ENCODE measurements around the gene BCO2.

Gene BCO2

DNA sequence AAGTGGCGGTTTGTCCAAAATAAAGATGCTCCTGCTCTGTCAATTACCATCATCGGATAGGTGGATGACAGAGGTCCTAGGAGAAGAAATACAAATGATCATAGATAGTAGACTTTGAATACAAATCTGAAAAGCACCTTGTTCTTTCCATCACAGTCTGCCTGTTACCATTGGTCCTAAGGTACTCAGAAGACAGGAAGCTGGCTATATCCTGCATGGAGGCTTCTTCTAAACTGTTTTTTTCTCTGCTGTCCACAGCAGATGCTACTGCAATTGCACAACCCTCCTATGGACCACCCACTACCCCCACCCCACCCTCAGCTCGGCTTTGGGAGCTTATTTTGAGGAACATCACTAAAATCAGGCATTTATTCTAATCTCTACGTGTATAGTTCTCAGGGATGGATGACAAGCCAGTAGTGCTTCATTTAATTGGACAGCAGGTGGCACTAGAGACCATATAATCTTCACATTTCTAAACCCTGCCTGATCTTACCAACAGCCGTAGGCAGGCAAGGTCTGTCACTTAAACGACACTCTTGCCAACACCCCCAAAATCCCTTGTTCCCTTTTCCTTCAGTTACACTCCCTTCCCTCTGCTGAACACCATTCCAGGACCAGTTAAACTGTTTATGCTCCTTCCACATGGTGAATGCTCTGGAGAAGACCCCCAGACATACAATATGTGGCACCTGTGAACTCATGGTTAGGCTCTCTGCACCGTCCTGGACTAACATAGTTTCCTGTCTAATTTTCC lies 44.3 kb downstream of the BCO2 start:
- DNase-seq = peak; percentile 4

DNA sequence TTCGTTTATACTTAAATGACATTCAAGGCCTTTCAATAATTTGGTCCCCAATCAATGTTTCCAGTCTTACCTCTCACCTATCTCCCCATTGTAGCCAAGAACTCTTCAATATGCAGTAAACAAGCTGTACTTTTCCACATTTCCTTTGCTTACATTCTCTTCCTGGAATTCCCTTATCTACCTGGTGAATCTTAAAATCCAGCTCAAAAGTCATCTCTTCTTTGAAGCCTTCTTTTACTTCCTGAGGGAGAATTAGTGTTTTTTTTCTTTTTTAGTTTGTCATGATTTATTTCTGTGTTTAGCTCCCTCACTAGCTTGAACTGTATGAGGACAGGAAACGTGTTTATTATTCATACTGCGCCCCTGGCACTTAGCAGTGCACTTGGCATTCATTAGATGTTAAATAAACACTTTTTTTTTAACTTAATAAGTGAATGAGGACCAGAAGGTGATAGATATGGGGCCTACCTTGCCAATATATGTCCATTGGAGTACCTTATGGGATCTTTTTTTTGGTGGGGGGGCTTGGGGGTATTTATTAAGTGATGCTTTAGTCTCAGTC lies 46.0 kb downstream of the BCO2 start:
- no peak for DNase-seq

DNA sequence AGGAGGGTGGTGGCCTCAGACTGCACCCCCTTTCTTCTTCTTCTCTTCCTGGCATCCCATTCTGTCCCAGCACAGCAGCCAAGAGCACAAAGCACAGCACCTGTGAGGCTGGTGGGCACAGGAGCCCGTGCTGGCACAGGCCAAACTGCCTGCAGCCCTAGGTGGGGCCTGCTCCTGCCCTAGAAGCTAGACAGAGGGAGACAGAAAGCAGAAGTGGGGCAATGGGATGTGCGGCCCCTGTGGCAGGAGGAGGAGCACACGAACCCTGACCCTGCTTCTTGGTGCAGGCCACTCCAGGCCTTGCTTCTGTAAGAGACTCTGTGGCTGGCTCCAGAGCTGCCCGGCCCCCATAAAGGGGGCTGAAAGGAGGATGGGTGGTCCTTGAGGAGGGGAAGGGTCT lies 47.0 kb downstream of the BCO2 start:
- DNase-seq = no peak

DNA sequence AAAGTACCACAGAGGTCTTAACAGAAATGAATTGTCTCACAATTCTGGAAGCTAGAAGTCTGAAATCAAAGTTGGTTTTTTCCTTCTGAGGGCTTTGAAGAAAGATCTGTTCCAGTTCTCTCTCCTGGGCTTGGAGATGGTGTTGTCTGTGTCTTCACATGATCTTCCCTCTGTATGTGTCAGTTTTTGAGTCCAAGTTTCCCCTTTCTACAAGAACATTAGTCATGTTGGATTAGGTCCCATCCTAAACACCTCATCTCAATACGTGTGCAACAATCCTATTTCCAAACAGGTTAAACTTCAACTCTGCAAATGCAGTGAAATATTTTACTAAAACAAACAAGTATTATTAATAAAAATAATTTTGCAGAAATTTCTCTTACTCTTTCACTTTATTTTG lies 47.8 kb downstream of the BCO2 start:
- no peak for DNase-seq

DNA sequence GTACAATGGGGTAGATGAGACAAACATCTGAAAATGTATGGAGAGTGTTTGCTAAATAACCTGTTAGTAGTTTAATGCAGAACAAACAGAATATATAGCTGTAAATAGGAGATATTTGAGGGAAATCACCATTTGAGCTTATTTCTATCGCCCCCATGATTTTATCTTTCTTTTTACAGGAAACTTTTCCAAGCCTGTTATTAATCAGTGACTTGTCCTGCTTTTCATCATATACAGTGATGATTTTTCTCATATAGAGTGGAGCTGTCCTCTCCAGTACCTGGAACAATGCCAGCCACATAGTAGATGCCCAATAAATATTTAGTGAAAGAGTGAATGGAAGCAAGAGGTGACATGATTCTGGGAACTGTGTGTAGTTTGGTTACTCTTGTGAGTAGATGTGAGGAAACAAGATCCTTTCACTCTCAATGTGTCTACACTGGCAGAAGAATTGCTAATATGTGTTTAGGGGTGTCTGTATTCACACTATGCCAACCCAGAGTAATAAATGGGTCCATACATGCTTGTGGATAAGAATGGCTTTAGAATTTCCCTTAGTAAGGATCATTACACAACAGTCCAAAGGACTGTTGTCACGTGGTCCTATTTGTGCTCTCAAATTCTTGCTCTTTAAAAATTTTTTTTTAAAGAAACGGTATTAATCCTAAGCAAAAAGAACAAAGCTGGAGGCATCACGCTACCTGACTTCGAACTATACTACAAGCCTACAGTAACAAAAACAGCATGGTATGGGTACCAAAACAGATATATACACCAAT lies 48.6 kb downstream of the BCO2 start:
- DNase-seq = no peak

DNA sequence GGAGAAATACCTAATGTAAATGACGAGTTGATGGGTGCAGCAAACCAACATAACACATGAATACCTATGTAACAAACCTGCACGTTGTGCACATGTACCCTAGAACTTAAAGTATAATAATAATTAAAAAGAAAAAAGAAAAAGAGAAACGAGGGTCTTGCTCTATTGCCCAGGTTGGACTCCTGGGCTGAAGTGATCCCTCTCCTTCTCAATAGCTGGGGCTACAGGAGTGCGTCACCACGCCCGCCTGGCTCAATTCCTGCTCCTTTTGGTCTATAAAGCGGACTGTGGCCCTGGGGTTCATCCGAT lies 50.4 kb downstream of the BCO2 start:
- DNase-seq = no peak

DNA sequence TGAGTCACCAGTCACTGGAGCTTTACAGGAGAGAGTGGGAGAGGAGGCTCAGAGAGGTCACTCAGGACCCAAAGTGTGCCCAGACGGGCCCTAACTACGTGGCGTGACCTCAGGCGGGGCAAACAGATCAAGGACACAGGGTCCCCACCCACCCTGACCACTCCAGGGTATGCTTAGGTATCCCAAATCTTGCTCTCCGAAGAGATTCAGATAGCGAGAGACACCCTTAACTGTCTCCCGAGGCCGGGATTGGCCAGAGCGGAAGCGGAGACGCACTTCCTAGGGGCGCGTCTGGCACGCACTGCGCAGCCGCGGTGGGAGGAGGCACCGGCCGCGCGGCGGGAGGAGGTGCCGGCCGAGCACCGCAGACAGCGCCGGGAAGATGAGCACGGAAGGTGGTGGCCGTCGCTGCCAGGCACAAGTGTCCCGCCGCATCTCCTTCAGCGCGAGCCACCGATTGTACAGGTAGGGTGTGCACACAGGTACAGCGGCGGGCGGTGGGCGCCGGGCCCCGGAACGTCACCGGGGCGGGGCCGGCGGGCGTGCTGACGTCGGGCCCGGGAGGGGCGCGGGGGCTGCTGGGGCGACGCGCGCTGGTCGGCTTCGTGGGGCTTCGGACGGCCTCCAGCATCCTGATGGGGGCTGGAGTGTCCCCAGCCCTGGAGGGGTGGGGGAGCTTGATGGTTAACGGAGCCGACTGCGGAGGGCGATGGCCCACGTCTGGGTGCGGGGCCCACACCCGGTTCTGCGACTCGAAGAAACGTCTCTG lies 50.9 kb downstream of the BCO2 start, which contains the start of gene PTS:
TSS of gene PTS (plus strand) at position 367 of the 769 bp plus-strand sequence. CDS start at position 383, 16 bp downstream.
- DNase-seq = peak; percentile 72

DNA sequence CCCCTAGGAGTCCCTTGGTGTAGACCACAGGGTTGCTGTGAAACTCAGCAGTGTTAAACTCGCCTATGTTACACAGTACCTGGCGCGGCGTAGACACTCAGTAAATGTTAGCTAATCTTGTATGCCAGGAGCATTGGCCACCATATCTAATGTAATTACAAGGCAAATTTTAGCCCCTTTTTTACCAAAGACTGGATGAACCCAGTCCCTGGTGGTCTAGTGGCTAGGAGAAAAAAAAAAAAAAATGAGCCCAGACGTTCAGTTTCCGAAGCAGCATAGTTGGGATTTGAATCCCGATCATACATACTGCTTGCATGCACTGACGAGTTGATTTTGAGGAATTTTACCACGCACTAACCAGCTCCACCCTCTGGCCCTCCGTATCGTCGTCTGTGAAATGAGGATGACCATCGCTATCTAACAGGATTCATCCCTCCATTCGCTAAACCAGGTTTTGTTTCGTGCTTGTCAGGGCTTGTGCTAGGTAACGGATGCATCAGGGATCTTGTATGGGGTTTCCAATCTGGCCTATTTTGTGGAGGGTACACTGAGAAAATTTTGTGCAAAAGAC lies 51.6 kb downstream of the BCO2 start:
- DNase-seq = no peak

DNA sequence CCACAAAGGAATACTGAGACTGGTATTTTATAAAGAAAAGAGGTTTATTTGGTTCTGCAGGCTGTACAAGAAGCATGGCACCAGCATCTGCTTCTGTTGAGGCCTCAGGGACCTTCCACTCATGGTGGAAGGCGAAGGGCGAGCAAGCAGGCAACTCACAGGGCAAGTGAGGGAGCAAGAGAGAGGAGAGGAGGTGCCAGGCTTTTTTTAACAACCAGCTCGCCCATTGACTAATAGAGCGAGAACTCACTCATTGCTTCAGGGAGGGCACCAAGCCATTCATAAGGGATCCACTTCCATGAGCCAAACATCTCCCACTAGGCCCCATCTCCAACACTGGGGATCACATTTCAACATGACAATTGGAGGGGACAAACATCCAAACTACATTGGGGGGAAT lies 52.2 kb downstream of the BCO2 start:
- DNase-seq = no peak

DNA sequence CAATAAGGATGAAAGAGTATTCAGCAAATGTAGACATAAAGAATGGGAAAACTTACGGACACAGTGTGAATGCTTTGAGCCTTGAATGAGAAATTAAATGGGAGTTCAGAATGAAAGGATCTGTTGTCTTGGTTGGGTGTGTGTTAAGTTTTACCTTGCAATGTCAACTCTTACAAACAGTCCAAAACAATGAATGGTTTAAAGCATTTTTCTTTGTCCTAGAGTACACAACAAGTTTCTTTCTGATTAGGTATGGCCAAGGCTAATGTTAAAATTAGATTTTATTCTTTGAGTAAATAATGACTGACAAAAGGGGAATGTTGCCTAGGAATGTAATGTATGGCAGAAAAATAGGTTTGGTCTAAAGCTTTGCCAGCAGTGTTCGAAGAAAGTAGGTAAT lies 53.4 kb downstream of the BCO2 start:
- DNase-seq = no peak

DNA sequence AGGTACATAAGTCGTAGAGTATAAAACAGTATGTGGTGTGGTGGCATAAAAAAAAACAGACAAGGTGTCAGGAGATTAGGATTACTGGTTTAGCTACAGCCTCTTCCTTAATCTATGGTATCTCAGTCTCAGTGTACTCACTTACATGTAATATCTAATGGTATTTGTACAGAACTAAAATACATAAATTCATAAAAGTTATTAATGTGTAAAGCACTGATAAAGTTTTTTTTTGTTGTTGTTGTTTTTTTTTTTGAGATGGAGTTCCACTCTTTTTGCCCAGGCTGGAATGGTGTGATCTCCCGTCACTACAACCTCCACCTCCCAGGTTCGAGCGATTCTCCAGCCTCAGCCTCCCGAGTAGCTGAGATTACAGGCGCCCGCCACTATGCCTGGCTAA lies 53.8 kb downstream of the BCO2 start:
- no peak for DNase-seq

DNA sequence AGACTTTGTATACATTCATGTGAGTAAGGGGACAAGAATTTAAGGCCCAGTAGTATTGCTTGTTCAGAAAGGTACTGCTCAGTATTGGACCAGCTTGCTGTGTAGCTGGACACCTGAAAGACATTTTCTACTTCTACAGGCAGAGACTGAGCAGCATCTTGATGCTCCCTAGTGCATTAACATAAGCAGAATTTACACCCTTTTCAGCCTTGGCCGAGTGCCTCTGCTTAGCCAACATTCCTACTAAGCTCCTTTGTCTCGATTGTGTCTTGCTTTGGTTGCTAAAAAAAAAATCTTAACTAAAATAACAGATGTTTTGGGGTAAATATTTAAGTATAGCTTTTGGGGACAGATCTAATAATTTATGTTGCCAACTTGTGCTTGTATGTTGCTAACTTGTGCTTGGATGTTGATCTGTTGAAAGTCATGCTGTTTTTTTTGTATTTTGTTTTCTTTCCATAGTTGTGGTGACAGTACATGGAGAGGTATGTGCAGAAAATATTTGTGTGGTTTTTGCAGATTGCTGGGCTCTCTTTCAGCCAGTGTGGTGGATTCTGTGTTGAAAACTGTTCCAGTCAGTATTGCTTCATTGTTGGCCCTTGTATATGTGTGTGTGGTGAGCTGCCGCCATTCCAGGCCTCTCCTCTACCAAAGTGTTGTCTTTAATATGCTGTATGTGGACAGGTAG lies 54.6 kb downstream of the BCO2 start:
- DNase-seq = no peak

DNA sequence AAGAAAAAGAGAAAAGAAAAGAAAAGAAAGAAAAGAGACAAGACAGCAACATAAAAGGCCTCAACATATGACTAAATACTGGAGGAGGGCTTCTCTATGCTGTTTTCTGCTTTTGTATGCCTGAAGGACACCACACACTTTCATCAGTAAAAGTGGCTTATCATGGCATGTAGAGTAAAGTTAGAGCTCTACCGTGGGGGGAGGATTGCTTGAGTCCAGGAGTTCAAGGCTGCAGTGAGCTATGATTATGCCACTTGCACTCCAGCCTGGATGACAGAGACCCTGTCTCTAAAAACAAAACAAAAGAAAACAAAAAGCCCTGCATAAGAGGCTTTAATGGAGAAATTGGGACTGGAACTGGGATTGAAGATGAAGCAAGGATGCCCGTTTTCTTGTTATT lies 56.6 kb downstream of the BCO2 start:
- DNase-seq = no peak

DNA sequence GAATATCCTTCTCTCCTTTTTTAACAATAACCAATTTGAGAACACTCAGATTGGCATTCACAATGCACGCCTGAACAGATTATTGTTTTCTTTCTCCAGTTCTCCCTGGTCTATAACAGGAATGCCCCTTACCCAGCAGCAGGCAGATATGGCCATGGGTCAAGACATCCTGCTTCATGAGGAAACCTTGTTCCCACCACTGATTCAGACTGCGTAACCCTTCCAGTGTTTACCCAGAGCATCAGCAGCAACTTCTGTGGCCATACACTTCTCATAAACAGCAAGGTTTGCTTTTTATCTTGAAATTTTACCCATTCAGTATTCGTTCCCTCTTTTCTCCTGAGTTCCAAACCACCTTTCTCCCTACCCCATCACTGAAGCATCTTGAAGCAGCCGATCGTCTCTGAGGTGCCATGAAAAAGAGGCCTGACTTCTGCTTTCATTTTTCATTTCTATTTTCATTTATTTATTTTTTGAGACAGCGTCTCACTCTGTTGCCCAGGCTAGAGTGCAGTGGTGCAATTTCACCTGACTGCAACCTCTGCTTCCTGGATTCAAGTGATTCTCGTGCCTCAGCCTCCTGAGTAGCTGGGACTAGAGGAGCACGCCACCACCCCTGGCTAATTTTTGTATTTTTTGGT lies 60.6 kb downstream of the BCO2 start:
- no peak for DNase-seq

DNA sequence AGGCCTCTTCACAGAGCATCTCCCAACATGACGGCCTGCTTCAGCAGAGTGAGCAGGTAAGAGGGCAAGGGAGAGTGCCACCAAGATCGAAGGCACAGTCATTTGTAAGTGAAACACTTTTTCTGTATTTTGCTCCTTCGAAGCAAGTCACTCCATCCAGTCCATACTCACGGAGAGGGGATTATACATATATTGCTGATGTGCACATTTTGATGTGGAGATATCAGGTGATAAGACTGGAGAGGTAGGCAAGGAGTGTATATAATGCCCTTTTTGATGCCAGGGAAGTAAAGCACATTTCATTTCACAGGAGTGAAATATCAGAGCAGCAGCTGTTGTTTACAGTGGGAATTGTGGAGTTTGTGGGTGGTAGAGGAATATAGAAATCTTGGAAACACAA lies 62.1 kb downstream of the BCO2 start:
- no peak for DNase-seq

DNA sequence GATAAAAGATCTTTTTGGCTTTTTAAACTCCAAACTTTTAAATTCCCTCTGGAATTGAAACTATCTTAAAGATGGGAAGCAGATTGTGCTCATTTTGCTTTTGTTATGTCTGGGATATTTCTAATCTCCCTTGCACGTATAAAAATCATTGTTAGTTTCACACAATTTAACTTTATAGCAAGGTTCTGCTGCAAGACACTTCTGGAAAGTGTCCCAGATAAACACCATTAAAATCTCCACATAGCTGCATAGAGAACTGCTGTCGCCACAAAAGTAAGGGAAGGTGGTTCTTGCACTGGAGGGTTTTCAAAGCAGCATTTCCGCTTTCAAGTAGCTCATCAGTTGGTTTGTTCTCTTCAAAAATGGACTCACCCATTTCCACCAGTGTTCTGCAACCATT lies 62.7 kb downstream of the BCO2 start:
- DNase-seq = no peak

DNA sequence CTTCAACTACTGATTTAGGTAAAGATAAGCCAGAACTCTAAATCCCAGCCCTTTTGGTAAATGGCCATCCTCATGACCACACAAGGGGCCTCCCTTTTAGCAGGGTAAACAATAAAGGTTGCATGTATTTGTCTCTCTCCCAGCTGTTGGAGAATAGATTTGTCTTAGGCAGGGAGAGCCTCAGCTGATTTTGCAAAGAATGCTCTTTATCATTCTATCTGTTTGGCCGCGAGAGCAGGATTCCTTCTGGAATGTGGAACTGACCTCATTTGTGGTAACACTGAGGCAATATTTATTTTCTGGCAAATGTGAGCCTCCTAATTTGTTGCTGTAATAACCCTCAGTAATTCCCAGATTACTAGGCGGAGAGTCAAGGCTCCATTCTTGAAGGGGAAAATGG lies 66.2 kb downstream of the BCO2 start:
- DNase-seq = no peak

DNA sequence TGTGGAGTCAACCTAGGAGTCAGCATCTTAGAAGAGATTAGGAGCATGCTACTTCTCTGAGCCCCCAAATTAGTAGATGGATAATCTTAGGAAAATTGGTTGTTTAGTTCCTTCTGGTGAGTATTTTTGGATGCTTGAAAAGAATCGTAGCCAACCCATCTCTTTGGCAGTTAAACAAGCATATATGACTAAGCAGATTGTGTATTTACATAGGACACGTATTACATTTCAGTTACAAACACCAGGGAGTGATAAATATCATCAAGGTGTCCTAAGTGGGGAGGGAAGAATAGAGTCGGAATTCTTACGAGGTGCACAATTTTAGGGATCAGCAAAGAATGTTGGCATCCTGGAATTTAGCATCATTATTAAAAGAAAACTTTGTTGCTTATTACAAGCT lies 71.9 kb downstream of the BCO2 start:
- no peak for DNase-seq

DNA sequence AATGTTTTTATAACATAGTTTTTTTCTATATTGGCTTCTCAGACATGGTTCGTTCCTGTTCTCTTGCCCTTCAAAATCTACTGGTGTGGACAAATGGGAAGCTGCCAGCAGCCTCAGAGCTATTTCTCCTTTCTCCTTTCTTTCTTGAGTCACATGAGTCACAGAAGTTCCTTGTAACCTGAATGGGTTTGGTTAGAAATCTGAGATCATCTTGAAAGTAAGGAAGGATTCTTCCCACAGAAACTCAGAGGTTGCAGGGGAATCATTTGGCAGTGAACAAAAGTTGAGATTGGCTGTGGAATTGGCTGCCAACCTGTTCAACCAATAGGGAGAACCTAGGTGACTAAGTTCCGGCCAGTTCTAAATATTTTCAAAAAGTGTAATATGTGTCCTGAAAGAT lies 72.9 kb downstream of the BCO2 start:
- no peak for DNase-seq

DNA sequence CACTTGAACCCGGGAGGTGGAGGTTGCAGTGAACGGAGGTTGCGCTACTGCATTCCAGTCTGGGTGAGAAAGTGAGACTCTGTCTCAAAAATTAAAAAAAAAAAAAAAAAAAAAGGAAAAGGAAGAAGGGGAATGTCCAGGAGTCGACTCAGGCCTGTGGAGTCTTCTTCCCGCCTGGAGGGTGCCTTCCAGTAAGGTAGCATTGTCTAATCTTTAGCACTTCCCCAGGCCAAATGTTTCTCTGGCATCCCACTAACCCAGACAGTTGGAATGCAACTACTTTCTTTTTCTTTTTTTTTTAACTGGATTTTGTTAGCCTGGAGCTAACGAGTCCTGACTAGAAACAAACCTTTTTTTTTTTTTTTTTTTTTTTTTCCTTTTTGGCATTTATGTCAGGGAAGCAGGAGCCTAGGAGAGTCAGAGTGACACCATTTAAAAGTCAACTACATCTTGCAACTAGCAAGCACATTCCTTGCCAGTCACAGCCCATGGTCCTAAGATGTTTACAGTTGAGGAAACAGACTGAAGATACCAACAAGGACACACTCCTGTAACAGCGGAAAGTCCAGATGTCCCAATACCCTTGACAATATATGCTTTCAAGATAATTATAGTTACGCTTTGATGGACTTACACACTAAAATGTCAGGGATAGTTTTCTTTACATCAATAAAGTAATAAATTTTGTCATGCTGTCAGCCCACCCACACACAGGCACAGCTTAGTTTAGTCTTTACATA lies 74.7 kb downstream of the BCO2 start:
- DNase-seq = no peak

DNA sequence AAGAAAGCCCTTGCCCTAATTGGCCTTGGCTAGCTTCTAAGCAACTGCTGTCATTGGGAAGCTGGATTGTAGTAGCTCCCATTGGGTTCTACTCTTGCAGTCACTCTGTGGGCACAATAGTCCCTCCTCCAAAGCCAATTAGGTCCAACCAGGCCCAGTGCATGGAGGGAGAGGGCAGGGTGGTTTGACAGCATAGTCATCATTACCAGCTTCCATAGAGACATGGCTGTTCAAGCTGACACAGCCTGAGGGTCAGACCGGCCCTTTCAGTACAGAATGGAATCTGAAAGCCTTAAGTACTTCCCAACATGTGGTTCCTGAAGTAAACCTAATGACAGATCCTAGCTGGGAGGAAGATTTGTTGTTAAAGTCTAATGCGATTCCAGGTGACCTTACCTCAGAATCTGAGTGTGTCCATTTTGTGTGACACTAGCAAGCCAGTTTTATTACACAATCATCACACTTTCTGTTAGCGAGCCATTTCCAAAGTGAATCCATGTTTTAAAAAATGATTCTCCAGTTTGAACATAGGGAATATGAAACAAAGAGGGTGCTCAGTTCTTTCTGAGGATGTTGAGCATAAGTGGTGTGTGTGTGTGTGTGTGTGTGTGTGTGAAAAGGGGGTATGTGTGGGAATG lies 78.4 kb downstream of the BCO2 start:
- no peak for DNase-seq

All from NCI-H2107 (cell line).